ENCODE results near the gene RPS27A.

DNA sequence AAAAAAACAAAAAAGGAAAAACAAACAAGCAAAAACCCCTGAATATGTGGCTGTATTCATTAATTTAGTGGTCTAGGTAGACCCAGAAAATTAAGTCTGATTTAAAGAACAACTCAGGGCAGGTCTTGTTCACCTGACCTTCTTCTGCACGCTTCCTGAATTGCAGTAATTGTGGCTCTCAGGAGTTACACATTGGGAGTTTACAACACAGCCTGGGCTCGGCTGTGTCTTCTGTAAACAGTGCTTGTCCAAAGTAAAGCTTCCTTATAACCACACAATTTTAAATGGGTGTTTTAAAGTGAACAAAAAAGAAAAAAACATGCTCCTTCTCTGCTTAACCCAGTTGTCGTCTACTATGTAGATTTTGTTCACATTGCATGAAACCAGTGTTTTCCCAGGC is 44.8 kb downstream of the RPS27A start:
- TF ChIP-seq POLR2A (IDR thresholded peaks at IDR 0.05): no peak
- no peak for TF ChIP-seq CTCF (IDR thresholded peaks at IDR 0.05)
